ENCODE data around the gene RNF145. TPM values are rescaled to one million over a fixed set of nuclear protein-coding genes. Genes with fewer than 3 reads are reported as not detected.

Gene RNF145, protein sequence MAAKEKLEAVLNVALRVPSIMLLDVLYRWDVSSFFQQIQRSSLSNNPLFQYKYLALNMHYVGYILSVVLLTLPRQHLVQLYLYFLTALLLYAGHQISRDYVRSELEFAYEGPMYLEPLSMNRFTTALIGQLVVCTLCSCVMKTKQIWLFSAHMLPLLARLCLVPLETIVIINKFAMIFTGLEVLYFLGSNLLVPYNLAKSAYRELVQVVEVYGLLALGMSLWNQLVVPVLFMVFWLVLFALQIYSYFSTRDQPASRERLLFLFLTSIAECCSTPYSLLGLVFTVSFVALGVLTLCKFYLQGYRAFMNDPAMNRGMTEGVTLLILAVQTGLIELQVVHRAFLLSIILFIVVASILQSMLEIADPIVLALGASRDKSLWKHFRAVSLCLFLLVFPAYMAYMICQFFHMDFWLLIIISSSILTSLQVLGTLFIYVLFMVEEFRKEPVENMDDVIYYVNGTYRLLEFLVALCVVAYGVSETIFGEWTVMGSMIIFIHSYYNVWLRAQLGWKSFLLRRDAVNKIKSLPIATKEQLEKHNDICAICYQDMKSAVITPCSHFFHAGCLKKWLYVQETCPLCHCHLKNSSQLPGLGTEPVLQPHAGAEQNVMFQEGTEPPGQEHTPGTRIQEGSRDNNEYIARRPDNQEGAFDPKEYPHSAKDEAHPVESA
- total RNA-seq (10 to 100 TPM; 83.7 to 94.4 TPM), total RNA-seq (64.2 to 683 (median 162) reads per million in 172 experiments)
- polyA plus RNA-seq (2013, experiment 1 of 2), result 61.9 TPM
- 54.2 TPM for polyA plus RNA-seq (2013, experiment 2 of 2)

DNA sequence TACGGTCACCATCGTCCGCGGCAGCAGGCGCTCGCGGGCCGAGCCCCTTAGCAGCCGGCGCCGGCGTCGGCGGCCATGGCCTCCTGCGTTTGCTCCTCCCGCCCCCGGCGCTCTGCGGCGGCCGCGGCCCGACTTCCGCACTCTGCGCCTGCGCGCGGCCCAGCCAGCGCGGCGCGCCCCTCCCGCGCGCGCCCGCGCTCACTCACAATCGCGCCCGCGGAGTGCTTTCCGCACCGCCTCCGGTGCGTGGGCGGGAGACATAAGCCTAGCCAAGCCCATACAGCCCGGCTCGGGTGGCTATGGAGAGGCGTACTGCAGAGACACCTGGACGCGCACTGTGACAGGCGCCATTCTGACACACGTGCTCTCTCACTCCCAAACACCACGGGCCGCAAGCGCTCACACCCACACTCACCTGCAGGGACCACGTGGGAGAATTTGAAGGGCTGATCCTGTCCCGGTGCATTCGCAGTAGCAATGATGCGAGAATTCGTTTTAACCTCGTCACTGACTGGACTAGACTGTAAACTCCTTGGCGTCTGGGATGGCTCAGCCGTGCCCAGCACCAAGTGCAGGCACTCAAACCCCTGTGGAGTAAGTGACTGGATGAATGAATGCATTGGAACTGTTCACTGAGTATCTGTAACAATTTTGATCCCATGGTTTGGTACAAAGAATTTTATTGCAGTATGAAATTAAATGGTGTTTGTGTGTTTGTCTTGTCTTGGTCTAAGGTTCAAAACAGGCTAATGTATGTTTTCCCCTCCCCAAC, at the start of gene RNF145:
Gene RNF145, minus strand, starts transcription at position 116 of the 772 bp plus-strand sequence. CDS start 5,936 bp downstream, outside the sequence.
- DNase-seq, result peak; percentile 81 to 98 (median 92)
- TF ChIP-seq, protein P1, sequence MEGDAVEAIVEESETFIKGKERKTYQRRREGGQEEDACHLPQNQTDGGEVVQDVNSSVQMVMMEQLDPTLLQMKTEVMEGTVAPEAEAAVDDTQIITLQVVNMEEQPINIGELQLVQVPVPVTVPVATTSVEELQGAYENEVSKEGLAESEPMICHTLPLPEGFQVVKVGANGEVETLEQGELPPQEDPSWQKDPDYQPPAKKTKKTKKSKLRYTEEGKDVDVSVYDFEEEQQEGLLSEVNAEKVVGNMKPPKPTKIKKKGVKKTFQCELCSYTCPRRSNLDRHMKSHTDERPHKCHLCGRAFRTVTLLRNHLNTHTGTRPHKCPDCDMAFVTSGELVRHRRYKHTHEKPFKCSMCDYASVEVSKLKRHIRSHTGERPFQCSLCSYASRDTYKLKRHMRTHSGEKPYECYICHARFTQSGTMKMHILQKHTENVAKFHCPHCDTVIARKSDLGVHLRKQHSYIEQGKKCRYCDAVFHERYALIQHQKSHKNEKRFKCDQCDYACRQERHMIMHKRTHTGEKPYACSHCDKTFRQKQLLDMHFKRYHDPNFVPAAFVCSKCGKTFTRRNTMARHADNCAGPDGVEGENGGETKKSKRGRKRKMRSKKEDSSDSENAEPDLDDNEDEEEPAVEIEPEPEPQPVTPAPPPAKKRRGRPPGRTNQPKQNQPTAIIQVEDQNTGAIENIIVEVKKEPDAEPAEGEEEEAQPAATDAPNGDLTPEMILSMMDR (IDR thresholded peaks at IDR 0.05), result no peak
- intact Hi-C loops (cut with DNase I, micrococcal nuclease), result loop anchor here (2.0 to 5.0 kb wide), 7 partner anchors 33 to 1352 kb away; partner anchors contain the start of genes CLINT1 (in 1 of the 2) and TTC1 (in 1 of the 2)
- H3K4me1 ChIP-seq (ENCODE audit: insufficient read depth, low read length), result peaks cover 10% of the 10 kb centered on the region
- CTCF ChIA-PET, result no interaction called here
- no peaks in the 10 kb centered on the region for H3K27me3 ChIP-seq (ENCODE audit: control insufficient read depth in 1 of 2, insufficient read depth in 2 of 2, low read length in 2 of 2)
- POLR2A ChIA-PET, result interaction anchor here (1.4 to 3.7 kb wide), 3 partner anchors 12 to 101 kb away, joined by 4 to 54 read pairs (median 29); no protein-coding TSS in a partner anchor
- H3K4me1 Mint-ChIP-seq (ENCODE audit: low read depth), result peaks cover 57% of the 10 kb centered on the region
- H3K27ac Mint-ChIP-seq, result peak within 1 kb of the TSS; percentile 98
- peak; percentile 69 for ATAC-seq (ENCODE audit: poor library complexity)
- no peaks in the 10 kb centered on the region for H3K27me3 Mint-ChIP-seq
- H3K9me3 Mint-ChIP-seq, result no peaks in the 10 kb centered on the region
- H3K4me3 ChIP-seq (ENCODE audit: low read length), result peak within 1 kb of the TSS; percentile 80
- peak within 1 kb of the TSS; percentile 87 to 89 for H3K27ac ChIP-seq (ENCODE audit: low read depth in 1 of 2, low read length in 2 of 2)
- no peaks in the 10 kb centered on the region for H3K36me3 ChIP-seq (ENCODE audit: insufficient read depth, low read length)
- H3K36me3 Mint-ChIP-seq (ENCODE audit: low read depth), result peaks cover 37% of the 10 kb centered on the region
- H3K9me3 ChIP-seq (ENCODE audit: control insufficient read depth in 1 of 2, insufficient read depth in 1 of 2, low read length in 2 of 2), result no peaks in the 10 kb centered on the region
- peak within 1 kb of the TSS; percentile 95 for H3K4me3 Mint-ChIP-seq

DNA sequence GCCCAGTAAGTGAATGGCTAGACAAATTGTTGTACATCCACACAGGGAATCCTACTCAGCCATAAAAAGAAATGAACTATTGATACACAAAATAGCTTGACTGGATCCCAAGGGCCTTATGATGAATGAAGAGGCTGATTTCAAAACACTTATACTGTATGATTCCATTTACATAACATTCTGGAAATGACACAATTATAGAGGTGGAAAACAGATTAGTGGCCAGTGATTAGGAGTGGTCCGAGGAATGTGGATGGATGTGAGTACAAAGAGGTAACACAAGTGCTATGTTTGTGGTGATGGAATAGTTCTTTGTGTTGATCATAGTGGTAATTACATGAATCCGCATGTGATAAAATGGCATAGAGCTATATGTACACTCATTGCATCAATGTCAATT, 49.0 kb upstream of the RNF145 start:
- TF ChIP-seq, protein P1 (IDR thresholded peaks at IDR 0.05), result no peak
- no peak for DNase-seq
- peaks cover 6% of the 10 kb centered on the region for H3K36me3 Mint-ChIP-seq (ENCODE audit: low read depth)
- H3K9me3 Mint-ChIP-seq, result no peaks in the 10 kb centered on the region
- H3K4me1 Mint-ChIP-seq (ENCODE audit: low read depth), result peaks cover 23% of the 10 kb centered on the region
- POLR2A ChIA-PET, result no interaction called here
- Histone ChIP-seq H3K4me3 (ENCODE audit: low read length) (no peak overlapping the region), H3K27ac (ENCODE audit: low read depth in 1 of 2, low read length in 2 of 2) (no peak overlapping the region), H3K4me1 (ENCODE audit: insufficient read depth, low read length) (peaks cover 15% of the 10 kb centered on the region), H3K27me3 (ENCODE audit: control insufficient read depth in 1 of 2, insufficient read depth in 2 of 2, low read length in 2 of 2) (no peaks in the 10 kb centered on the region), H3K36me3 (ENCODE audit: insufficient read depth, low read length) (no peaks in the 10 kb centered on the region), H3K9me3 (ENCODE audit: control insufficient read depth in 1 of 2, insufficient read depth in 1 of 2, low read length in 2 of 2) (no peaks in the 10 kb centered on the region)
- ATAC-seq (ENCODE audit: poor library complexity), result no peak
- no peaks in the 10 kb centered on the region for H3K27me3 Mint-ChIP-seq
- H3K27ac Mint-ChIP-seq, result no peak overlapping the region
- CTCF ChIA-PET, result no interaction called here
- no peak overlapping the region for H3K4me3 Mint-ChIP-seq
- intact Hi-C loops (cut with DNase I, micrococcal nuclease), result no loop called here

DNA sequence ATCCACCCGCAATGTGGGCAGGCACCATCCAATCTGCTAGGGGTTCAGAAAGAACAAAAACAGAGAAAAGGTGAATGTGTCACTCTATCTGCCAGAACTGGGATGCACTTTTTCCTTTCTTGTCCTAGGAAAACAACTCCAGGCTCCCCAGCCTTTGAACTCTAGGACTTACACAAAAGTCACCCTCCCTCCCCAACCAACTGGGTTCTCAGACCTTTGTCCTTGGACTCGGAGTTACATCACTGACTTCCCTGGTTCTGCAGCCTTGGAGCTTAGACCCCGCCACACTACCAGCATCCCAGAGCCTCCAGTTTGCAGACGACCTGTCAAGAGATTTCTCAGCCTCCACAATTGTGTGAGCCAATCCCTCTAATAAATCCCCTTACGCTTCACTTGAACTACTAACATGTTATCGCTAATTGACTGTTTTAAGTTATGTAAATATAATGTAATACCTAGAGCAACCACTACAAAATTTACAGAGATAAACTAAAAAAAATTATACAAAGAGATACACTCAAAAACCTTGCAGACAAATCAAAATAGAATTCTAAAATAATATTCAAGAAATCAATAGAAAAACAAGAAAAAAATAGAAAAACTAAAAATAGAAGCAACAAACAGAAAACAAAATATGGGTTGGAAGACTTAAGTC, 48.4 kb upstream of the RNF145 start:
- H3K9me3 ChIP-seq (ENCODE audit: control insufficient read depth in 1 of 2, insufficient read depth in 1 of 2, low read length in 2 of 2), result no peaks in the 10 kb centered on the region
- no peaks in the 10 kb centered on the region for H3K9me3 Mint-ChIP-seq
- no peak for DNase-seq
- ATAC-seq (ENCODE audit: poor library complexity), result no peak
- H3K36me3 ChIP-seq (ENCODE audit: insufficient read depth, low read length), result no peaks in the 10 kb centered on the region
- ChIA-PET CTCF (no interaction called here), POLR2A (no interaction called here)
- H3K27me3 Mint-ChIP-seq, result no peaks in the 10 kb centered on the region
- no peak overlapping the region for H3K27ac Mint-ChIP-seq
- no peak overlapping the region for H3K4me3 ChIP-seq (ENCODE audit: low read length)
- intact Hi-C loops (cut with DNase I, micrococcal nuclease), result no loop called here
- H3K4me1 Mint-ChIP-seq (ENCODE audit: low read depth), result peaks cover 20% of the 10 kb centered on the region
- H3K4me3 Mint-ChIP-seq, result no peak overlapping the region
- H3K36me3 Mint-ChIP-seq (ENCODE audit: low read depth), result peaks cover 3% of the 10 kb centered on the region
- TF ChIP-seq, protein P1 (IDR thresholded peaks at IDR 0.05), result no peak
- H3K4me1 ChIP-seq (ENCODE audit: insufficient read depth, low read length), result peaks cover 12% of the 10 kb centered on the region
- H3K27ac ChIP-seq (ENCODE audit: low read depth in 1 of 2, low read length in 2 of 2), result no peak overlapping the region
- no peaks in the 10 kb centered on the region for H3K27me3 ChIP-seq (ENCODE audit: control insufficient read depth in 1 of 2, insufficient read depth in 2 of 2, low read length in 2 of 2)
